Ishikawa (cell line): ENCODE results near the gene PKD2L2.

Experiments
- CEBPB ChIP-seq: IDR thresholded peaks from 2 replicates; pipeline ENCODE4 v1.6.1; 2012
- CREB1 ChIP-seq: IDR thresholded peaks from 2 replicates; pipeline ENCODE4 v1.6.1; 2012; ENCODE audit warnings: low read depth
- EGR1 ChIP-seq: IDR thresholded peaks from 2 replicates; pipeline ENCODE4 v1.6.1; 2012
- EP300 ChIP-seq: IDR thresholded peaks from 2 replicates; pipeline ENCODE4 v1.6.1; 2012; ENCODE audit warnings: borderline replicate concordance
- FOXM1 ChIP-seq: IDR thresholded peaks from 2 replicates; pipeline ENCODE4 v1.6.1; 2012; ENCODE audit warnings: low read depth, borderline replicate concordance
- MAX ChIP-seq: IDR thresholded peaks from 2 replicates; pipeline ENCODE4 v1.6.1; 2012
- NFIC ChIP-seq: IDR thresholded peaks from 2 replicates; pipeline ENCODE4 v1.6.1; 2012
- RAD21 ChIP-seq: IDR thresholded peaks from 2 replicates; pipeline ENCODE4 v1.6.1; 2012; ENCODE audit warnings: low read depth
- REST ChIP-seq: IDR thresholded peaks from 2 replicates; pipeline ENCODE4 v1.6.1; 2012; ENCODE audit warnings: low read depth, mild to moderate bottlenecking
- TAF1 ChIP-seq: IDR thresholded peaks from 2 replicates; pipeline ENCODE4 v1.6.1; 2012; ENCODE audit warnings: low read depth, mild to moderate bottlenecking
- TCF12 ChIP-seq: IDR thresholded peaks from 2 replicates; pipeline ENCODE4 v1.6.1; 2012; ENCODE audit warnings: low read depth
- TEAD4 ChIP-seq: IDR thresholded peaks from 2 replicates; pipeline ENCODE4 v1.6.1; 2012
- USF1 ChIP-seq: IDR thresholded peaks from 2 replicates; pipeline ENCODE4 v1.6.1; 2012
- YY1 ChIP-seq: IDR thresholded peaks from 2 replicates; pipeline ENCODE4 v1.6.1; 2012; ENCODE audit warnings: low read depth
- ZBTB7A ChIP-seq: IDR thresholded peaks from 2 replicates; pipeline ENCODE4 v1.6.1; 2012; ENCODE audit warnings: low read depth

PKD2L2 gene

GRCh38 chr5:137914758-137915157 lies 25.5 kb downstream of the PKD2L2 start:
- TF ChIP-seq CREB1 (no peak), TAF1 (no peak), TEAD4 (no peak), EGR1 (no peak), REST (no peak), TCF12 (no peak), USF1 (no peak), FOXM1 (no peak), MAX (no peak), RAD21 (no peak), CEBPB (no peak), EP300 (no peak), NFIC (no peak)

- TF ChIP-seq EP300 (no peak), RAD21 (no peak), ZBTB7A (no peak), YY1 (no peak), USF1 (no peak), TEAD4 (no peak), TAF1 (no peak), FOXM1 (no peak), MAX (no peak), CEBPB (no peak), REST (no peak)
Observed at GRCh38 chr5:137916923-137917322, 27.7 kb downstream of the PKD2L2 start.

- no peak for TF ChIP-seq TEAD4
- TF ChIP-seq EP300 = no peak
- TF ChIP-seq NFIC = no peak
- no peak for TF ChIP-seq YY1
- no peak for TF ChIP-seq RAD21
- no peak for TF ChIP-seq CEBPB
- no peak for TF ChIP-seq ZBTB7A
- TF ChIP-seq MAX = no peak
- TF ChIP-seq USF1 = no peak
- no peak for TF ChIP-seq TAF1
Observed at GRCh38 chr5:137921931-137922330, 32.7 kb downstream of the PKD2L2 start.

GRCh38 chr5:137923856-137924255 lies 34.6 kb downstream of the PKD2L2 start:
- TF ChIP-seq CEBPB = no peak

GRCh38 chr5:137932800-137933199 lies 43.5 kb downstream of the PKD2L2 start:
- TF ChIP-seq FOXM1 = no peak
- TF ChIP-seq EP300 = no peak
- TF ChIP-seq CEBPB = no peak
- no peak for TF ChIP-seq REST
- no peak for TF ChIP-seq RAD21
- no peak for TF ChIP-seq TAF1
- TF ChIP-seq TCF12 = no peak
- no peak for TF ChIP-seq MAX
- TF ChIP-seq EGR1 = no peak
- TF ChIP-seq YY1 = no peak
- no peak for TF ChIP-seq NFIC
- no peak for TF ChIP-seq USF1
- TF ChIP-seq ZBTB7A = no peak
- TF ChIP-seq CREB1 = no peak
- no peak for TF ChIP-seq TEAD4
